ENCODE data around the gene KLHL34.

KLHL34 gene

GRCh38 chrX:21655901-21656586, 2.1 kb downstream of the KLHL34 start:
- DNase-seq, result no peak

- DNase-seq, result no peak
Measured at GRCh38 chrX:21645886-21646285, 12.2 kb downstream of the KLHL34 start.

GRCh38 chrX:21645431-21645830, 12.7 kb downstream of the KLHL34 start:
- DNase-seq, result no peak

GRCh38 chrX:21639775-21640174, 18.4 kb downstream of the KLHL34 start:
- no peak for DNase-seq

GRCh38 chrX:21638311-21638710, 19.8 kb downstream of the KLHL34 start:
- DNase-seq, result no peak

- DNase-seq, result no peak
Measured at GRCh38 chrX:21632027-21632426, 26.1 kb downstream of the KLHL34 start.

- DNase-seq, result no peak
Measured at GRCh38 chrX:21623778-21624501, 34.2 kb downstream of the KLHL34 start.

- DNase-seq, result no peak
Measured at GRCh38 chrX:21620234-21620633, 37.9 kb downstream of the KLHL34 start.

GRCh38 chrX:21616386-21616785, 41.7 kb downstream of the KLHL34 start:
- DNase-seq, result no peak

GRCh38 chrX:21612154-21612553, 46.0 kb downstream of the KLHL34 start:
- no peak for DNase-seq

GRCh38 chrX:21610168-21610567, 48.0 kb downstream of the KLHL34 start:
- no peak for DNase-seq

GRCh38 chrX:21606002-21606401, 52.1 kb downstream of the KLHL34 start:
- DNase-seq, result no peak

Measured in NCI-H345 (cell line).